Measurements from ENCODE around the gene EHD4. TPM values are rescaled to one million over a fixed set of nuclear protein-coding genes. Genes with fewer than 3 reads are reported as not detected.

The EHD4 gene
- total RNA-seq, 4 donors from 2014 or later = 10.0 to 25.4 (median 20.3) TPM

DNA sequence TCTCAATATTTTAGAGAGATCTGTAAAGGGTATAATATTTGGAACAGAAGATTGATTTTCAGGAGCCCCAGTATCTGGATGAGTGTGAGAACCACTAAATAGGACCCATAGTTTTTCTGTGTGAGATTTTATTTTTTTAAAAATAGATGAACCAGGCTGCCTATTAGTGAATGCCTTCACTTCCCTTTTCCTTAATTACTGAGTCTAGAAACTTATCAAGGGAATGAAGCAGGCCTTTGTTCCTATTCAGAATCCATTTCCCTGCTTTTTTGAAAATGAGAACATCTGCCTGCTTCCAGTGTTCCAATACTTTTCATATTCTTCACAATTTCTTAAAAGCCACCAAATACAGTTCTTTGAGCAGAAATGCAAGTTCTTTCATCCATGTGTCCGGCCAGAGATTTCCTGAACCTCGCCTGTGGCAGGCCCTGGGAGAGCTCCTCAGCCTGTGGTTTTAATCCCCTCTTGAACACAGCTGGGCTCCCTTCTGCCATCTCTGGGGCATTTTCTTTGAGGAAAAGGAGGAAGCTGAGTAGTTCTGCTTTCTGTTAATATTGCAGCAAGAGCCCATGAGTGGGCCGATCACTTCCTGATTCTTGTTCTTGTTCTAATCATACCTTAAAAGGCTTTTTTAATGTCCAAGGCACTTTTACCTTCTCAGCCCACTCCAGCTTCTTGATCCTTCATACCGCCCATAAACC, 4.7 kb downstream of the EHD4 start:
- WGBS, 2 donors (ENCODE audit: low coverage in 1 of 2) = 54 to 73% methylated on average over 2 to 4 of the region's 4 CpGs
- TF ChIP-seq EP300 (IDR thresholded peaks at IDR 0.05) = no peak
- TF ChIP-seq POLR2AphosphoS5 (IDR thresholded peaks at IDR 0.05) = no peak
- no peak for TF ChIP-seq POLR2A (IDR thresholded peaks at IDR 0.05)
- no peak for TF ChIP-seq CTCF (IDR thresholded peaks at IDR 0.05)
- H3K4me1 ChIP-seq = peaks cover 0 to 56% (median 0%) of the 10 kb centered on the region in 3 donors
- no peaks in the 10 kb centered on the region for H3K27me3 ChIP-seq
- no peak for ATAC-seq
- no peaks in the 10 kb centered on the region for H3K9me3 ChIP-seq
- peak overlapping the region in 3 of 4 donors; percentile 20 to 92 (median 61) for H3K27ac ChIP-seq
- no peaks in the 10 kb centered on the region for H3K36me3 ChIP-seq
- H3K4me3 ChIP-seq = no peak overlapping the region

DNA sequence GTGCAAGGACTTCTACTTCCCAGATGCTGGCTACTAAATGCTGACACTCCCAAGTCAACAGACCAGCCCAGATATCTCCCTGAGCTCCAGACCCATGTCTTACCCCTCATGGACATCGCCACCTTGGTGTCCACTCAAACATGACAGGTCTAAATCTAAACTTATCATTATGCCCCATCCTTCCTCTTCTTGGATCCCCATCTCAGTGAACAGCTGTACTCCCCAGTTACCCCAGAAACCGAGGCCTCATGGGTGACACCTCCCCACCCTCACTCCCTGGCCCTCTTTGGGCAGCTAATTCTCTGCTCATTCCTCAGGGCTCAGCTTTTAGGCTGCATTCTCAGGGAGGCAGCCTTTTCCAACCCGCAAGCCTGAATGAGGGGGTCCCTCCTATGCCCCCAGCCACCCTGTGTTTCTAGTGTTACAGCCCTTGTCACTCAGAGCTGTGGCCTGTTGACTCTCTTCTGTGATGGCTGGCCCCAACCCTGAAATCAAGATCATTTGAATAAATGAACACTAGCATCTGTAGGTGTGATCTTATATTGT, 5.4 kb downstream of the EHD4 start:
- Histone ChIP-seq H3K27ac (peak overlapping the region in 3 of 4 donors; percentile 43 to 92 (median 61)), H3K4me1 (peaks cover 0 to 56% (median 0%) of the 10 kb centered on the region in 3 donors)
- 91 to 93% methylated on average over 2 to 3 of the region's 3 CpGs for WGBS, 2 donors (ENCODE audit: low coverage in 1 of 2)

DNA sequence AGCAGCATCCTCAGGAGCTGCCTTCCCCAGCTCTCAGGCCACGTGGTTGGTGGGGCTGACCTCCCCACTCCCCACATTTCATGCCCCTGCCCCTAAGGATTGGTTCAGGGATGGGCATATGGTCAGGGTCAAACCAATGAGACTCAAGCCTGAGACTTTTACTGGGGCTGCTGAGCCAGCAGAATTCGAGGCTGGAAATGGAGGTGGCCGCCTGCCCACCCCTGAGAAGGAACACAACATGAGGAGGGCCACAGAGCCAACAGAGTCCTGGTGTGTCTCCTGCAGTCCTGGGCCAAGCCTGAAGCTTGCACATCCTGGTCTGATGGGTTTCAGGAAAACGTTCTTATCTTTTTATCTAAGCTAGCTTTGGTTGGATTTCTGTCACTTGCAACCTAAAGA, 5.9 kb downstream of the EHD4 start:
- Histone ChIP-seq H3K27me3 (no peaks in the 10 kb centered on the region), H3K4me1 (peaks cover 0 to 52% (median 0%) of the 10 kb centered on the region in 3 donors), H3K36me3 (no peaks in the 10 kb centered on the region), H3K4me3 (no peak overlapping the region), H3K9me3 (no peaks in the 10 kb centered on the region), H3K27ac (peak overlapping the region in 3 of 4 donors; percentile 43 to 92 (median 61))
- TF ChIP-seq POLR2A (IDR thresholded peaks at IDR 0.05) = no peak
- no peak for TF ChIP-seq POLR2AphosphoS5 (IDR thresholded peaks at IDR 0.05)
- no peak for TF ChIP-seq CTCF (IDR thresholded peaks at IDR 0.05)
- no peak for TF ChIP-seq EP300 (IDR thresholded peaks at IDR 0.05)
- 75% methylated on average over 2 of the region's 4 CpGs; no CpG with 5 or more reads in 1 of the 2 donors for WGBS, 2 donors (ENCODE audit: low coverage in 1 of 2)
- ATAC-seq = no peak

More for the DNA sequence above, 5.4 kb downstream of the EHD4 start:
- ATAC-seq = no peak
- Histone ChIP-seq H3K4me3 (no peak overlapping the region), H3K27me3 (no peaks in the 10 kb centered on the region), H3K9me3 (no peaks in the 10 kb centered on the region), H3K36me3 (no peaks in the 10 kb centered on the region)
- TF ChIP-seq EP300 (IDR thresholded peaks at IDR 0.05) (no peak), CTCF (IDR thresholded peaks at IDR 0.05) (no peak), POLR2A (IDR thresholded peaks at IDR 0.05) (no peak), POLR2AphosphoS5 (IDR thresholded peaks at IDR 0.05) (no peak)

DNA sequence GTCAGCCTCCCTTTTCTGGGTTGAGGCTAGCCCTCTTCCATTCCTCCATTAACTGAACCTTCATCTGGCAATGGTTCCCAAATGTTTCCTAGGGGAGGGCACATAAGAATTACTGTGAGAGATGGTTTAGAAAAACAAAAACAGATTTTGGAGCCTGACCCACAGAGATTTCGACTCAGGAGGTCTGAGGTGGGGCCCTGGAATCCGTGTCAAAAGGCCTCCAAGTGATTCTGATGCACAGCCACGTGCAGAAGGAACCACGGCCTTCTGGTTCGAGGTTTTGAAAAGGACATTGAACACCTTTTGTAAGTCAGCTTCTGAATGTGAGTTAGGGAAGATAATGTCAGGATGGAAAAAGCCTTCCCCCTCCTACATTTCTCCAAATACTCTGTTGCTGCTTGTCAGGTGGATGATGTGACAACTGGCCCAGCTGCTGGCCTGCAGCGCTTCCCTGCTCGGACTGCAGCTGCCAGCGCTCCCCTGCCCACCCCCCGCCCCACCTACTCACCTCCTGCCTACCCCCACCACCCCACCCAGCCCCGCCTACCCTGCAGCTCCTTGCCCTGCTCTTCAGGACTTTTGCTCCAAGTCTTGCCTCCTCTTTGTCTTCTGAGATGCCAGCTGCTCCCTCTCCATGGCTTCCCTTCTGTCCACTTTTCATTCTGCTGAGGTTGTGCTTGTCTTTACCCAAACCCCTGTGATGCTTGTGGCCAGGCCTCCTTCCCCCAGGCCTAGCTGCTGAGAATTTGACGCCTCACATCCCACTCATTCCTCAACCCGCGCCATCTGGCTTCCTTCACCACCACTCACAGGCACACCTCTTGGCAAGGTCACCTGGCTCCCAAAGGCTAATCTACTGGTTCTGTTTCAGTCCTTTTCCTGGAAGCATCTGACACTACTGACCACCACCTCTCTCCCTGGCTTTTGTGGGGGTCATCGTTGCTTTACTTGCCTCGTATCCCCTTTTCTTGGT, 6.6 kb downstream of the EHD4 start:
- H3K4me3 ChIP-seq = no peak overlapping the region
- no peaks in the 10 kb centered on the region for H3K9me3 ChIP-seq
- peaks cover 0 to 45% (median 0%) of the 10 kb centered on the region in 3 donors for H3K4me1 ChIP-seq
- H3K27ac ChIP-seq = peak overlapping the region in 2 of 4 donors; percentile 61 to 92
- no peak for ATAC-seq
- TF ChIP-seq CTCF (IDR thresholded peaks at IDR 0.05) = no peak
- no peak for TF ChIP-seq POLR2A (IDR thresholded peaks at IDR 0.05)
- no peak for TF ChIP-seq EP300 (IDR thresholded peaks at IDR 0.05)
- TF ChIP-seq POLR2AphosphoS5 (IDR thresholded peaks at IDR 0.05) = peak; percentile 32
- 49 to 78% methylated on average over 8 to 12 of the region's 15 CpGs for WGBS, 2 donors (ENCODE audit: low coverage in 1 of 2)
- no peaks in the 10 kb centered on the region for H3K27me3 ChIP-seq
- H3K36me3 ChIP-seq = no peaks in the 10 kb centered on the region

Measured in gastroesophageal sphincter (tissue), 4 donors.